WTC11 (cell line): Measurements from ENCODE around the gene MTG1. TPM values are rescaled to one million over a fixed set of nuclear protein-coding genes. Genes with fewer than 3 reads are reported as not detected.

ENCODE experiments used
- ATAC-seq: fragments of 200-7000 bp; cut with Tn5 transposase; 2 replicates; pipeline ENCODE4 v1.10.0; 2021; ENCODE audit warnings: mild to moderate bottlenecking, moderate library complexity
- CTCF ChIA-PET: fragments of 300-600 bp; sonication (Branson Sonifier 250); formaldehyde crosslinking; loops from one replicate; lab custom pipeline; 2021; ENCODE audit warnings: antibody characterized with exemption; lab: Charles Lee
- POLR2A ChIA-PET: fragments of 350-600 bp; sonication (Branson Sonifier 250); formaldehyde crosslinking; loops from one replicate; lab custom pipeline; 2021; ENCODE audit warnings: antibody characterized with exemption; lab: Charles Lee
- DNase-seq: peaks from one replicate; pipeline ENCODE4 v3.0.0; 2021; ENCODE audit warnings: low spot score
- H3K27ac Mint-ChIP-seq: 2 replicates; pipeline ENCODE4 v1.8.0; 2021; ENCODE audit warnings: mixed read lengths
- H3K27me3 Mint-ChIP-seq: 2 replicates; pipeline ENCODE4 v1.8.0; 2021; ENCODE audit warnings: low read depth, mild to moderate bottlenecking, moderate library complexity, mixed read lengths
- H3K36me3 Mint-ChIP-seq: 2 replicates; pipeline ENCODE4 v1.8.0; 2021; ENCODE audit warnings: mixed read lengths
- H3K4me1 Mint-ChIP-seq: 2 replicates; pipeline ENCODE4 v1.8.0; 2022; ENCODE audit warnings: mixed read lengths
- H3K4me3 Mint-ChIP-seq: 2 replicates; pipeline ENCODE4 v1.8.0; 2021; ENCODE audit warnings: mild to moderate bottlenecking, moderate library complexity, mixed read lengths
- H3K9me3 Mint-ChIP-seq: 2 replicates; pipeline ENCODE4 v1.8.0; 2021; ENCODE audit warnings: mixed read lengths
- CBFB ChIP-seq: sonication (generic); formaldehyde crosslinking; IDR thresholded peaks from 2 replicates; pipeline ENCODE4 v1.8.1; 2022; ENCODE audit warnings: mild to moderate bottlenecking, low read depth, missing genetic modification reagents
- ELF4 ChIP-seq: sonication (generic); formaldehyde crosslinking; IDR thresholded peaks from 2 replicates; pipeline ENCODE4 v1.8.1; 2022; ENCODE audit warnings: low read depth, mild to moderate bottlenecking, moderate library complexity, missing genetic modification reagents
- EMX1 ChIP-seq: fragments of 250-450 bp; sonication (Bioruptor Pico); IDR thresholded peaks from 2 replicates; pipeline ENCODE4 v1.8.0; 2021; ENCODE audit warnings: mild to moderate bottlenecking
- ESRRA ChIP-seq: sonication (generic); formaldehyde crosslinking; IDR thresholded peaks from 2 replicates; pipeline ENCODE4 v1.8.1; 2022; ENCODE audit warnings: mild to moderate bottlenecking, missing genetic modification reagents, borderline replicate concordance
- FOXJ3 ChIP-seq: sonication (generic); formaldehyde crosslinking; IDR thresholded peaks from 2 replicates; pipeline ENCODE4 v1.9.0; 2021; ENCODE audit warnings: missing genetic modification reagents, mild to moderate bottlenecking, borderline replicate concordance
- FOXK1 ChIP-seq: sonication (generic); formaldehyde crosslinking; IDR thresholded peaks from 2 replicates; pipeline ENCODE4 v1.8.0; 2022; ENCODE audit warnings: mild to moderate bottlenecking, moderate library complexity, missing genetic modification reagents
- IRF2 ChIP-seq: sonication (generic); formaldehyde crosslinking; IDR thresholded peaks from 2 replicates; pipeline ENCODE4 v1.8.0; 2022; ENCODE audit warnings: low read depth, missing genetic modification reagents, borderline replicate concordance
- MLX ChIP-seq: sonication (generic); formaldehyde crosslinking; IDR thresholded peaks from 2 replicates; pipeline ENCODE4 v1.8.1; 2023; ENCODE audit warnings: mild to moderate bottlenecking, missing genetic modification reagents, moderate library complexity
- PRDM15 ChIP-seq: sonication (generic); formaldehyde crosslinking; IDR thresholded peaks from 2 replicates; pipeline ENCODE4 v1.8.0; 2022; ENCODE audit warnings: missing genetic modification reagents
- SMAD4 ChIP-seq: sonication (generic); formaldehyde crosslinking; IDR thresholded peaks from 2 replicates; pipeline ENCODE4 v1.8.0; 2022; ENCODE audit warnings: mild to moderate bottlenecking, missing genetic modification reagents
- STAT6 ChIP-seq: sonication (generic); formaldehyde crosslinking; conservative IDR thresholded peaks from 2 replicates; pipeline ENCODE4 v1.8.1; 2023; ENCODE audit warnings: mild to moderate bottlenecking, low read depth, missing genetic modification reagents, moderate library complexity
- TEAD4 ChIP-seq: sonication (generic); formaldehyde crosslinking; IDR thresholded peaks from 2 replicates; pipeline ENCODE4 v1.8.0; 2022; ENCODE audit warnings: mild to moderate bottlenecking, missing genetic modification reagents
- USF2 ChIP-seq: sonication (generic); formaldehyde crosslinking; IDR thresholded peaks from 2 replicates; pipeline ENCODE4 v1.8.1; 2023; ENCODE audit warnings: mild to moderate bottlenecking, missing genetic modification reagents, moderate library complexity
- ZNF121 ChIP-seq: sonication (generic); formaldehyde crosslinking; IDR thresholded peaks from 2 replicates; pipeline ENCODE4 v1.8.0; 2023; ENCODE audit warnings: missing genetic modification reagents
- ZNF396 ChIP-seq: fragments of 250-450 bp; sonication (Bioruptor Pico); IDR thresholded peaks from 2 replicates; pipeline ENCODE4 v1.8.0; 2021; ENCODE audit warnings: mild to moderate bottlenecking, moderate library complexity, borderline replicate concordance
- ZNF423 ChIP-seq: fragments of 250-450 bp; sonication (Bioruptor Pico); IDR thresholded peaks from 2 replicates; pipeline ENCODE4 v2.1.2; 2022; ENCODE audit warnings: mild to moderate bottlenecking, moderate library complexity
- ZNF671 ChIP-seq: fragments of 250-450 bp; sonication (Bioruptor Pico); IDR thresholded peaks from 2 replicates; pipeline ENCODE4 v1.8.0; 2021; ENCODE audit warnings: mild to moderate bottlenecking
- total RNA-seq: library from RNA; stranded (reverse); gene quantifications from 3 replicates; pipeline ENCODE4 v1.2.3, GENCODE V29; 2021
- TF ChIP-seq, protein P1 (sequence below): sonication (generic); formaldehyde crosslinking; IDR thresholded peaks from 2 replicates; pipeline ENCODE4 v1.8.1; 2023; ENCODE audit warnings: mild to moderate bottlenecking, missing genetic modification reagents

MTG1 gene
- total RNA-seq, 1 experiment from 2014 or later, result 63.0 TPM

DNA sequence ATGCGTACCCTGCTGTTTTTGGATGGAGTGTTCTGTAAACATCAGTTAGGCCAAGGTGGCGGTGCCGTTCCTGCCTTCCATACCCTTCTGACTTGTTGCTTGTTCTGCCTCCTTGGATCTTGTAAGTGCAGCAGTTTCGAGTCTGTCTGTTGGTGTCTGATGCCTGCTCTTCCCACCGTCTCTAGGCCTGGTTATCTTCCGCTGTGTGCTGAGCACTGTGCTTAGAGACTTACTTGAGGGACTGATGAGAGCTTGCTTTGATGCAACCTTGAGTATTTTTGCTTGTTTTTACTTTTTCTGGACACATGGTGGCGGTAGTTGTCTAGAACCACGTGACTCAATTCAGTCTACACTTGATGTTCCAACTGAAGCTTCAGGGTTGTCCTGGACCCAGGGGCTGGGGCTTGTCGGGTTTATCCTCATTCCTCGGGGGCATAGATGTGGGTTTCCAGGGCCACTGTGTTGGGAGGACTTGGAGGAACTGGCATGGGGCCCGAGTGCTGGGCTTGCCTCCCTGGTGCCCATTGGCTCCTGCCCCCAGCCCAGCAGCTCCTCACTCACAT is 44.8 kb downstream of the MTG1 start:
- peaks cover 11% of the 10 kb centered on the region for H3K27me3 Mint-ChIP-seq
- TF ChIP-seq SMAD4 (CRISPR knock-in tag), result no peak
- TF ChIP-seq USF2, result peak; percentile 49; the same call in 1 of the 2 replicates
- ChIA-PET POLR2A (no interaction called here), CTCF (interaction anchor here (0.6 kb wide), 1 partner anchor 114 kb away, joined by 3 read pairs; no protein-coding TSS in a partner anchor)
- no peak overlapping the region for H3K4me3 Mint-ChIP-seq
- ATAC-seq (no peak), DNase-seq (no peak)
- H3K4me1 Mint-ChIP-seq, result no peaks in the 10 kb centered on the region
- peaks cover 50% of the 10 kb centered on the region for H3K36me3 Mint-ChIP-seq
- H3K9me3 Mint-ChIP-seq, result peaks cover 64% of the 10 kb centered on the region
- H3K27ac Mint-ChIP-seq, result no peak overlapping the region

DNA sequence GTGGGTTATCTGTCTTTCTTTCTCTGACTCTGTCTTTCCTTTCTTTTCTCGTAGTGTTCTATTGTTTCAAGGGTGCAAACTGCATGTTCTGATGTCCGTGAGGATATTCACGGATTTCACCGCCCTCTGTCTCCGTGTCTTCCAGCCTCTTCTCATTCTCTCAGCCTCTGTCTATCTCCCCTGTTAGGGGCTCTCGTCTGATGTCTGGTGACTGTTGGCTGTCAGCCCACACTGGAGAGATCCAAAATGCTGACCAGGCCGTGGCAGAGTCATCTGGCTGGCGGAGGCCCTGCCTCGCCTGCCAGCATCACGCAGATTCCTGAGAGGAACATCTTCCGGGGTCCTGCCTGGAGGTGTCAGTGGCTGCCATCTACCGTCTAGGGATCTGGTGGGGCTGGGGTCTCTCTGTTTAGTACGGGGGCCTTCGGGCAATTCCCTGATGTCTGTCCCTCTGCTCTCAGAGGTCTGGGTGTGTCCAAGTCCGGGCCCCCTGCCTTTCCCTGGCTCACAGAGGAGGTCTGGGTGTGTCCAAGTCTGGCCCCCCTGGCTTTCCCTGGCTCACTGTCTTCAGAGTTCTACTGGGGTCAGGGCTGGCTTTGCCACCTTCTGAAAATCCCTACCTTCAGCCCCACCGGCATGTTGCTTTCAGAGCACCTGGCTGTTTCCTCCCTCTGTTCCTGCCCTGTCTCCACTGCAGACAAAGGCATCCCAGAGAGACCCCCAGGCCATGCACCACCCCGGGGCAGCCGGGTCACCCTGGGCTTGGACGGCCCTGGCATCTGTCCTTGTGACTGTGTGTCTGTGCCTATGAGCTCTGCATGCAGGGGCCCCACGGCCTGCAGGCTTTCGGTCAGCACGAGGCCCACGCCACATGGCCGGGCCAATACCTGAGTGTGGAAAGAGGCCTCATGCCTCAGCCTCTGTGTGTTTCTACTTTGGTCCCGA is 45.8 kb downstream of the MTG1 start:
- H3K27ac Mint-ChIP-seq, result no peak overlapping the region
- peaks cover 53% of the 10 kb centered on the region for H3K36me3 Mint-ChIP-seq
- H3K27me3 Mint-ChIP-seq, result peaks cover 14% of the 10 kb centered on the region
- POLR2A ChIA-PET, result no interaction called here
- CTCF ChIA-PET, result no interaction called here
- no peak for ATAC-seq
- H3K9me3 Mint-ChIP-seq, result peaks cover 65% of the 10 kb centered on the region
- no peak overlapping the region for H3K4me3 Mint-ChIP-seq
- TF ChIP-seq IRF2 (CRISPR knock-in tag) (no peak), ZNF423 (CRISPR knock-in tag) (no peak), EMX1 (CRISPR knock-in tag) (no peak), FOXJ3 (CRISPR knock-in tag) (no peak), ZNF671 (CRISPR knock-in tag) (no peak), USF2 (no peak), FOXK1 (CRISPR knock-in tag) (no peak)
- TF ChIP-seq, protein P1, sequence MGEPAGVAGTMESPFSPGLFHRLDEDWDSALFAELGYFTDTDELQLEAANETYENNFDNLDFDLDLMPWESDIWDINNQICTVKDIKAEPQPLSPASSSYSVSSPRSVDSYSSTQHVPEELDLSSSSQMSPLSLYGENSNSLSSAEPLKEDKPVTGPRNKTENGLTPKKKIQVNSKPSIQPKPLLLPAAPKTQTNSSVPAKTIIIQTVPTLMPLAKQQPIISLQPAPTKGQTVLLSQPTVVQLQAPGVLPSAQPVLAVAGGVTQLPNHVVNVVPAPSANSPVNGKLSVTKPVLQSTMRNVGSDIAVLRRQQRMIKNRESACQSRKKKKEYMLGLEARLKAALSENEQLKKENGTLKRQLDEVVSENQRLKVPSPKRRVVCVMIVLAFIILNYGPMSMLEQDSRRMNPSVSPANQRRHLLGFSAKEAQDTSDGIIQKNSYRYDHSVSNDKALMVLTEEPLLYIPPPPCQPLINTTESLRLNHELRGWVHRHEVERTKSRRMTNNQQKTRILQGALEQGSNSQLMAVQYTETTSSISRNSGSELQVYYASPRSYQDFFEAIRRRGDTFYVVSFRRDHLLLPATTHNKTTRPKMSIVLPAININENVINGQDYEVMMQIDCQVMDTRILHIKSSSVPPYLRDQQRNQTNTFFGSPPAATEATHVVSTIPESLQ (CRISPR knock-in tag), result no peak
- H3K4me1 Mint-ChIP-seq, result no peaks in the 10 kb centered on the region
- DNase-seq, result no peak

- no peak for DNase-seq
- no peak overlapping the region for H3K27ac Mint-ChIP-seq
- no peak for ATAC-seq
- ChIA-PET POLR2A (no interaction called here), CTCF (no interaction called here)
- H3K4me3 Mint-ChIP-seq, result no peak overlapping the region
- peaks cover 61% of the 10 kb centered on the region for H3K36me3 Mint-ChIP-seq
- no peaks in the 10 kb centered on the region for H3K4me1 Mint-ChIP-seq
- H3K9me3 Mint-ChIP-seq, result peaks cover 68% of the 10 kb centered on the region
- peaks cover 21% of the 10 kb centered on the region for H3K27me3 Mint-ChIP-seq
- TF ChIP-seq ZNF121 (CRISPR knock-in tag) (no peak), ELF4 (CRISPR knock-in tag) (no peak), EMX1 (CRISPR knock-in tag) (no peak), CBFB (CRISPR knock-in tag) (no peak), ZNF396 (CRISPR knock-in tag) (no peak), PRDM15 (CRISPR knock-in tag) (no peak), STAT6 (CRISPR knock-in tag) (no peak), TEAD4 (CRISPR knock-in tag) (no peak), ESRRA (CRISPR knock-in tag) (no peak), MLX (CRISPR knock-in tag) (no peak)
These were observed 46.8 kb downstream of the MTG1 start for GRCh38 chr10:133440633-133441285.
